Calu3 (cell line): ENCODE measurements around the gene ZNF560. TPM values are rescaled to one million over a fixed set of nuclear protein-coding genes. Genes with fewer than 3 reads are reported as not detected.
A peak's percentile ranks its signal among the peaks of the same experiment; 100 is the strongest.

Experiments used
- BruUV-seq: library from RNA; stranded (reverse); fragments of 400-500 nt; replicated peaks from 2 replicates; lab custom pipeline; 2021; lab: Mats Ljungman, UMichigan
- CTCF ChIA-PET: fragments of 300-600 bp; sonication (Branson Sonifier 250); formaldehyde crosslinking; loops from one replicate; lab custom pipeline; 2022; ENCODE audit warnings: antibody characterized with exemption; lab: Charles Lee
- DNase-seq: peaks from one replicate; pipeline ENCODE4 v3.0.0; 2022
- H3K27ac Mint-ChIP-seq: one replicate; pipeline ENCODE4 v1.8.0; 2022; ENCODE audit warnings: mixed read lengths; ENCODE audit not compliant: unreplicated experiment
- H3K27me3 Mint-ChIP-seq: one replicate; pipeline ENCODE4 v1.8.0; 2022; ENCODE audit warnings: mixed read lengths; ENCODE audit not compliant: unreplicated experiment
- H3K36me3 Mint-ChIP-seq: one replicate; pipeline ENCODE4 v1.8.0; 2022; ENCODE audit warnings: mild to moderate bottlenecking, moderate library complexity, mixed read lengths; ENCODE audit not compliant: insufficient read depth, unreplicated experiment
- H3K4me1 Mint-ChIP-seq: one replicate; pipeline ENCODE4 v1.8.0; 2022; ENCODE audit warnings: mild to moderate bottlenecking, low read depth, mixed read lengths; ENCODE audit not compliant: unreplicated experiment
- H3K4me3 Mint-ChIP-seq: one replicate; pipeline ENCODE4 v1.8.0; 2022; ENCODE audit warnings: mild to moderate bottlenecking, low read depth, moderate library complexity, mixed read lengths; ENCODE audit not compliant: unreplicated experiment
- H3K9me3 Mint-ChIP-seq: one replicate; pipeline ENCODE4 v1.8.0; 2022; ENCODE audit warnings: low read depth, mixed read lengths; ENCODE audit not compliant: unreplicated experiment
- CTCF ChIP-seq: fragments of 200-600 bp; IDR thresholded peaks from one replicate; pipeline ENCODE4 v1.8.0; 2022; ENCODE audit warnings: antibody characterized with exemption; ENCODE audit not compliant: unreplicated experiment
- intact Hi-C: fragments of 100-400 bp; cut with micrococcal nuclease; formaldehyde crosslinking; loops from one replicate; pipeline ENCODE4 v1.10.0; 2022; ENCODE audit not compliant: unreplicated experiment
- total RNA-seq: library from RNA; stranded (reverse); gene quantifications from 2 replicates; pipeline ENCODE4 v1.2.3, GENCODE V29; 2022

ZNF560 gene
- total RNA-seq, 1 experiment from 2014 or later = not detected

GRCh38 chr19:9538183-9539058, 40.0 kb upstream of the ZNF560 start, which contains the start of gene ZNF426:
Gene ZNF426 (minus strand): TSS chr19:9538645. CDS start chr19:9536232, 2,413 bp downstream.
- CTCF ChIA-PET = interaction anchor here (0.6 kb wide), 1 partner anchor 20 kb away, joined by 4 read pairs; no protein-coding TSS in a partner anchor
- Mint-ChIP-seq H3K27me3 (no peaks in the 10 kb centered on the region), H3K4me1 (no peaks in the 10 kb centered on the region), H3K27ac (peak within 1 kb of the TSS; percentile 90), H3K4me3 (peak within 1 kb of the TSS; percentile 84), H3K36me3 (peaks cover 41% of the 10 kb centered on the region), H3K9me3 (peaks cover 9% of the 10 kb centered on the region)
- DNase-seq = peak; percentile 72
- intact Hi-C loops = no loop called here
- TF ChIP-seq CTCF = no peak
- TSS peak; percentile 86 for BruUV-seq

- H3K27me3 Mint-ChIP-seq = no peaks in the 10 kb centered on the region
- H3K36me3 Mint-ChIP-seq = peaks cover 56% of the 10 kb centered on the region
- BruUV-seq = no TSS peak
- H3K9me3 Mint-ChIP-seq = peaks cover 9% of the 10 kb centered on the region
- H3K27ac Mint-ChIP-seq = no peak overlapping the region
- DNase-seq = no peak
- no peak for TF ChIP-seq CTCF
- intact Hi-C loops = no loop called here
- H3K4me3 Mint-ChIP-seq = no peak overlapping the region
- CTCF ChIA-PET = no interaction called here
- H3K4me1 Mint-ChIP-seq = no peaks in the 10 kb centered on the region
Observed at GRCh38 chr19:9535934-9536333, 37.5 kb upstream of the ZNF560 start.

GRCh38 chr19:9531933-9532332, 33.5 kb upstream of the ZNF560 start:
- no TSS peak for BruUV-seq

GRCh38 chr19:9528757-9529336, 30.4 kb upstream of the ZNF560 start:
- Mint-ChIP-seq H3K27ac (no peak overlapping the region), H3K9me3 (peaks cover 8% of the 10 kb centered on the region), H3K4me3 (no peak overlapping the region), H3K36me3 (peaks cover 37% of the 10 kb centered on the region), H3K4me1 (no peaks in the 10 kb centered on the region), H3K27me3 (no peaks in the 10 kb centered on the region)
- no TSS peak for BruUV-seq
- no peak for DNase-seq
- TF ChIP-seq CTCF = no peak
- CTCF ChIA-PET = no interaction called here
- intact Hi-C loops = no loop called here

More at GRCh38 chr19:9531933-9532332, 33.5 kb upstream of the ZNF560 start:
- Mint-ChIP-seq H3K4me1 (no peaks in the 10 kb centered on the region), H3K4me3 (no peak overlapping the region), H3K9me3 (peaks cover 4% of the 10 kb centered on the region), H3K27ac (no peak overlapping the region), H3K36me3 (peaks cover 52% of the 10 kb centered on the region), H3K27me3 (no peaks in the 10 kb centered on the region)
- no peak for DNase-seq
- intact Hi-C loops = no loop called here
- TF ChIP-seq CTCF = no peak
- CTCF ChIA-PET = no interaction called here
